ENCODE results near the gene NINL.

The NINL gene

GRCh38 chr20:25459111-25459830, 126.1 kb downstream of the NINL start:
- no peak overlapping the region for H3K4me3 ChIP-seq (ENCODE audit: severe bottlenecking)
- no peaks in the 10 kb centered on the region for H3K36me3 ChIP-seq (ENCODE audit: low read depth)
- no peak for ATAC-seq (ENCODE audit: low read depth)
- H3K4me1 ChIP-seq (ENCODE audit: insufficient read depth, poor library complexity, severe bottlenecking) = no peaks in the 10 kb centered on the region
- H3K9me3 ChIP-seq (ENCODE audit: severe bottlenecking) = no peaks in the 10 kb centered on the region
- TF ChIP-seq CTCF (IDR thresholded peaks at IDR 0.05; ENCODE audit: poor library complexity, severe bottlenecking) = no peak
- no peak overlapping the region for H3K27ac ChIP-seq (ENCODE audit: poor library complexity, severe bottlenecking)
- H3K27me3 ChIP-seq (ENCODE audit: insufficient read depth, poor library complexity, severe bottlenecking) = no peaks in the 10 kb centered on the region
- no peak for DNase-seq (ENCODE audit: low spot score)

GRCh38 chr20:25457886-25458680, 127.2 kb downstream of the NINL start:
- no peak overlapping the region for H3K27ac ChIP-seq (ENCODE audit: poor library complexity, severe bottlenecking)
- H3K9me3 ChIP-seq (ENCODE audit: severe bottlenecking) = no peaks in the 10 kb centered on the region
- no peaks in the 10 kb centered on the region for H3K27me3 ChIP-seq (ENCODE audit: insufficient read depth, poor library complexity, severe bottlenecking)
- TF ChIP-seq CTCF (IDR thresholded peaks at IDR 0.05; ENCODE audit: poor library complexity, severe bottlenecking) = no peak
- DNase-seq (ENCODE audit: low spot score) (no peak), ATAC-seq (ENCODE audit: low read depth) (no peak)
- no peaks in the 10 kb centered on the region for H3K4me1 ChIP-seq (ENCODE audit: insufficient read depth, poor library complexity, severe bottlenecking)
- no peaks in the 10 kb centered on the region for H3K36me3 ChIP-seq (ENCODE audit: low read depth)
- H3K4me3 ChIP-seq (ENCODE audit: severe bottlenecking) = no peak overlapping the region

GRCh38 chr20:25454153-25454900, 131.0 kb downstream of the NINL start:
- no peak overlapping the region for H3K4me3 ChIP-seq (ENCODE audit: severe bottlenecking)
- no peak for DNase-seq (ENCODE audit: low spot score)
- no peaks in the 10 kb centered on the region for H3K4me1 ChIP-seq (ENCODE audit: insufficient read depth, poor library complexity, severe bottlenecking)
- no peak for ATAC-seq (ENCODE audit: low read depth)
- no peak overlapping the region for H3K27ac ChIP-seq (ENCODE audit: poor library complexity, severe bottlenecking)
- no peak for TF ChIP-seq CTCF (IDR thresholded peaks at IDR 0.05; ENCODE audit: poor library complexity, severe bottlenecking)
- no peaks in the 10 kb centered on the region for H3K9me3 ChIP-seq (ENCODE audit: severe bottlenecking)
- H3K27me3 ChIP-seq (ENCODE audit: insufficient read depth, poor library complexity, severe bottlenecking) = no peaks in the 10 kb centered on the region
- no peaks in the 10 kb centered on the region; the same call in 1 of the 2 replicates for H3K36me3 ChIP-seq (ENCODE audit: low read depth)

- H3K36me3 ChIP-seq (ENCODE audit: low read depth) = peaks cover 3% of the 10 kb centered on the region; the same call in 1 of the 2 replicates
- no peaks in the 10 kb centered on the region for H3K4me1 ChIP-seq (ENCODE audit: insufficient read depth, poor library complexity, severe bottlenecking)
- no peak overlapping the region for H3K4me3 ChIP-seq (ENCODE audit: severe bottlenecking)
- DNase-seq (ENCODE audit: low spot score) = no peak
- no peak overlapping the region for H3K27ac ChIP-seq (ENCODE audit: poor library complexity, severe bottlenecking)
- no peaks in the 10 kb centered on the region for H3K9me3 ChIP-seq (ENCODE audit: severe bottlenecking)
- ATAC-seq (ENCODE audit: low read depth) = peak; percentile 84
- H3K27me3 ChIP-seq (ENCODE audit: insufficient read depth, poor library complexity, severe bottlenecking) = no peaks in the 10 kb centered on the region
- no peak for TF ChIP-seq CTCF (IDR thresholded peaks at IDR 0.05; ENCODE audit: poor library complexity, severe bottlenecking)
Measured at GRCh38 chr20:25453035-25453810, 132.1 kb downstream of the NINL start.

All from RWPE2 (cell line).